GM13977 (cell line): ENCODE measurements around the gene POU4F1.

Experiments used
- DNase-seq: peaks from one replicate; pipeline ENCODE4 v3.0.0; 2012; ENCODE audit warnings: low spot score
- in situ Hi-C: fragments of 300-500 bp; cut with MboI; formaldehyde crosslinking; loops from one replicate; pipeline ENCODE4 v1.12.0; 2022; ENCODE audit warnings: low sequenced_read_pairs, low pct_unique_long_range_greater_than_20kb, mixed read lengths, inconsistent platforms; ENCODE audit not compliant: unreplicated experiment
- TF ChIP-seq, protein P1 (sequence below): IDR thresholded peaks from 2 replicates; pipeline ENCODE4 v1.5.1; 2012; ENCODE audit warnings: mild to moderate bottlenecking, control low read depth; ENCODE audit not compliant: insufficient read depth; ENCODE audit errors: extremely low read depth, missing control alignments

Gene POU4F1

DNA sequence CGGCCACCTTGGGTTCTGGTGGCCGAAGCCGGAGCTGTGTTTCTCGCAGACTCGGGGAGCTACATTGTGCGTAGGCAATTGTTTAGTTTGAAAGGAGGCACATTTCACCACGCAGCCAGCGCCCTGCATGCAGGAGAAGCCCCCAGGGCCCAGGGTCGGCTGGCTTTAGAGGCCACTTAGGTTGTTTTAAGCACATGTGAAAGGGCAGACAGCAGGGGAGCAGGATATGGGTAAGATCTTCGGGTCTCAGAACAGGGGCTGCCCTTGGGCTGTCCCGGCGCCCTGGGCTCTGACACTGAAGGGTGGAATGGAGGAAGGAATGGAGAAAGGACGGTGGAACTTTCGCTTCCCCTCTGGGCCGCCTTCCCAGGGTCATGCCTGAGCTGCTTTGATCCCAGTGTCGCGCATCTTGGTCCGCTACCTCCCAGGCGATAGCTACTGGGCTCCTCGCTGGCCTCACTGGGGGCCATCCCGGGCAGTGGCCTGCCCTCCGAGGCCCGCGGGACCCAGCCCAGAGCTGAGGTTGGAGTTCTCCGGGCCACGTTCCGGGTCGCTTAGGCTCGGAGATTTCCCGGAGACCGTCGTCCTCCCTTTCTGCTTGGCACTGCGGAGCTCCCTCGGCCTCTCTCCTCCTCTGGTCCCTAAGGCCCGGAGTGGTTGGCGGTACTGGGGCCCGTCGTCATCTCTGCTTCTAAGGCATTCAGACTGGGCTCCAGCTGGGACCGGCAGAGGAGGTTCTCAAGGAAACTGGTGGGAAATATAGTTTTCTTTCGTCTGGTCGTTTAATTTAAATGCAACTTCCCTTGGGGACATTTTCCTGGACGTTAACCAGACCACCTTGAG, 4.3 kb upstream of the POU4F1 start:
- TF ChIP-seq, protein P1, sequence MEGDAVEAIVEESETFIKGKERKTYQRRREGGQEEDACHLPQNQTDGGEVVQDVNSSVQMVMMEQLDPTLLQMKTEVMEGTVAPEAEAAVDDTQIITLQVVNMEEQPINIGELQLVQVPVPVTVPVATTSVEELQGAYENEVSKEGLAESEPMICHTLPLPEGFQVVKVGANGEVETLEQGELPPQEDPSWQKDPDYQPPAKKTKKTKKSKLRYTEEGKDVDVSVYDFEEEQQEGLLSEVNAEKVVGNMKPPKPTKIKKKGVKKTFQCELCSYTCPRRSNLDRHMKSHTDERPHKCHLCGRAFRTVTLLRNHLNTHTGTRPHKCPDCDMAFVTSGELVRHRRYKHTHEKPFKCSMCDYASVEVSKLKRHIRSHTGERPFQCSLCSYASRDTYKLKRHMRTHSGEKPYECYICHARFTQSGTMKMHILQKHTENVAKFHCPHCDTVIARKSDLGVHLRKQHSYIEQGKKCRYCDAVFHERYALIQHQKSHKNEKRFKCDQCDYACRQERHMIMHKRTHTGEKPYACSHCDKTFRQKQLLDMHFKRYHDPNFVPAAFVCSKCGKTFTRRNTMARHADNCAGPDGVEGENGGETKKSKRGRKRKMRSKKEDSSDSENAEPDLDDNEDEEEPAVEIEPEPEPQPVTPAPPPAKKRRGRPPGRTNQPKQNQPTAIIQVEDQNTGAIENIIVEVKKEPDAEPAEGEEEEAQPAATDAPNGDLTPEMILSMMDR, result no peak
- in situ Hi-C loops, result no loop called here
- no peak for DNase-seq

DNA sequence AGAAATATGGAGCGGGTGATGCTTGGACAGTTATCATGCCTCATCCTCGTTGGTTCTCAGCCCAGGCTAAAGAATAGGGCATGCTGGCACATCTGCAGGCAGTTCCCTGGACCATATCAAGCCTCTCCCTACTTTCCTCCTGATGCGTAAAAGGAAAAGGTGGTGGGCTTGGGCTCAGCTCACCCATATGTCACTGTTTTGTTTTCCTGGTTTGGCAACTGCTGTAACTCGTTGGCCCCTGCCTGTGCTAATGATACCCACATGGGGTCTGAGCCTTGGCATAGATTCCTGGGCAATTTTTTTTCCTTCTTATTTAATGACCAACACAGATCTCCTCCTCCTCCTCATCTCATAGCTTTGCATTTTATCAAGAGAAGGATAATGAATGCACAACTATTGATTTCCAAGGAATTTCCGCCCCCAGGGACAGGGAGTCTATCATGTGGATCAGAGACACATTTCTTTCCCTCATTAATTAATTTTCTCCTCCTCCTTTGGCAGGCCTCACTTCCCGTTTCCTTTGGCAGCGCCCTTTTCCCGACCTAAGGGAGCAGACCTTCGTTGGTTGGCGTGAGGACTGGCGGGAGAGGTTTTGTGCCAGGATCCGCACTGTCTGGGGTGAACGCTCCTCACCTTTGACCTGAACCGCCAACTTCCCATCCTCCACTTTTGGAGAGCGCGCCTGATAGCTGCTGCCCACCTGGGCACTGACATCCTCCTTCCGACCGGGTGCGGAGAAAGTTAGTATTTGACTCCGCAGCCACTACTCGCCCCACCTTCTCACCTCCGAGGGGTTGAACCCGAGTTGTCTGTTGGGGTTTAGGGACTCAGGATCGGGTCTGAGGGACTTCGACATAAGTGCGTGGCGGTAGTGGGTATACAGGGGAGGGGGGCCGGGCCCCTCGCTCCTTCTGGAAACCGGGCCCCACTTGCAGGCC, 3.4 kb upstream of the POU4F1 start:
- no peak for DNase-seq
- TF ChIP-seq, protein P1, result no peak
- in situ Hi-C loops, result no loop called here

- in situ Hi-C loops, result no loop called here
- TF ChIP-seq, protein P1, result no peak
- no peak for DNase-seq
Measured at GRCh38 chr13:78604782-78605611, 1.6 kb upstream of the POU4F1 start.

DNA sequence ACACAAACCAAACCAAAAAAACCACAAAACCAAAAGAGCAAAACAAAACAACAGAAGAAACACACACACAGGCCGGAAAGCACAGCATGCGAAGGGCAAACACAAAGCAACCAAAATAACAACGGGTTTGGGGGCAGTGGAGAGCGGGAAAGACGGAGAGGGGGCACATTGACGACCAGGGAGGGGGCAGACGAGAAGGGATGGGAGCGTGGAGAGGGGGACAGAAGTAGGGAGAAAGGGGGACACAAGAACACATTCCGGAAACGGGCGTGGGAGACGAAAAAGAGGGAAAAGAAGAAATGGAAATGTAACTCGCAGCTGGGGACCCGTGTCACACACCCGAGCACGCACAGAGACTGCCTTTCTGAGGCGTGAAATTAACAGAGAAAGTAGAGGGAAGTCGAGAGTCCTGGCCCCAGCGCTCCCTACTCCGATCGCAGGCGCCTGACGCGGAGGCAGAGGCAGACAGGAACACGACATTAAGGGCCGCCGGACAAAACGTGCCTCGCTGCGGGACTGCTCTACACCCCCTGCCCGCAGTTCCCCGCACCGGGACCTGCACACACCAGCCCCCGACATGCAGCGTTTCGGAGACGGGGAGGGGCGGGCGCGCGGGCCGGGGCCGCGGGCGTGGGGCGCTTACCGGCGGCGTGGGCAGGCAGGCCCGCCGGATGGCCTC, 652 bp downstream of the POU4F1 start:
- in situ Hi-C loops, result no loop called here
- DNase-seq, result peak; percentile 62
- TF ChIP-seq, protein P1, result no peak

- TF ChIP-seq, protein P1, result no peak
- DNase-seq, result no peak
- in situ Hi-C loops, result no loop called here
Measured at GRCh38 chr13:78601874-78602560, 1.3 kb downstream of the POU4F1 start.
